22Rv1 (cell line): ENCODE results near the gene HIPK3.
A peak's percentile ranks its signal among the peaks of the same experiment; 100 is the strongest.

Source experiments
- CTCF ChIP-seq: fragments of 450-650 bp; IDR thresholded peaks from 2 replicates; pipeline ENCODE4 v1.5.1; 2017; ENCODE audit warnings: mild to moderate bottlenecking
- ZFX ChIP-seq: fragments of 450-650 bp; IDR thresholded peaks from 2 replicates; pipeline ENCODE4 v1.6.1; 2017; ENCODE audit warnings: antibody characterized with exemption, borderline replicate concordance

DNA sequence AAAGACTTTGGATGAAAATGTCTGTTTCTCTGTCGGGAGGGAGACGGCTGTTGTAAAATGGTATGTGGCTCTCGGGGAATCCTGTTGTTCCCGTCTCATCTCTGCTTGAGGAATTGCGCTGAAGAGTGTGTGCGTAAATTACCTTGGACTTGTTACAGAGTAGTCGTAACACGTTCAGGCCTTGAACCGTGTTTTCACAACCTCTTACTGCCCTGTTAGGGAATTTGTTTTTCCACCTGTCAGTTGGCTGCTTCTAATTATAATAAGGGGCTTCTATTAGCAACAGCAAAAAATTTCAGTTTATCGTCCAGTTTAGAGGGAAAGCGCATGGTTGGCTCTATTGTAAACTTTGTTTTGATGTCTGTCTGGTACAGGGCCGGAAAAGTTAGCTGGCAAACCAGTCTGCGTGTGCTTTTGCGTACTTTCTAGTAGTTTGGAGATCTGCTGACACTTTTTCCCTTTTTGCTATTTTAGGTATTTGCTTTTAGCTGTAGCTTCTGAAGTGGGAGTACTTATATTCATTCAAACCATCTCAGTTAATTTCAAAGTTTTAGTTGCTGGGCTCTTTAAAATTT, 1.5 kb downstream of the HIPK3 start:
- TF ChIP-seq CTCF (peak; percentile 3; the same call in 1 of the 2 replicates), ZFX (no peak)
